GM12892 (cell line): ENCODE results near the gene ACAD10.

Experiments used
- POLR2A ChIP-seq: IDR thresholded peaks from 2 replicates; pipeline ENCODE4 v1.6.1; 2011; ENCODE audit warnings: low read depth, low read length, control low read depth
- POLR2AphosphoS5 ChIP-seq: IDR thresholded peaks from 2 replicates; pipeline ENCODE4 v1.6.1; 2011; ENCODE audit warnings: low read depth, low read length, control low read depth

DNA sequence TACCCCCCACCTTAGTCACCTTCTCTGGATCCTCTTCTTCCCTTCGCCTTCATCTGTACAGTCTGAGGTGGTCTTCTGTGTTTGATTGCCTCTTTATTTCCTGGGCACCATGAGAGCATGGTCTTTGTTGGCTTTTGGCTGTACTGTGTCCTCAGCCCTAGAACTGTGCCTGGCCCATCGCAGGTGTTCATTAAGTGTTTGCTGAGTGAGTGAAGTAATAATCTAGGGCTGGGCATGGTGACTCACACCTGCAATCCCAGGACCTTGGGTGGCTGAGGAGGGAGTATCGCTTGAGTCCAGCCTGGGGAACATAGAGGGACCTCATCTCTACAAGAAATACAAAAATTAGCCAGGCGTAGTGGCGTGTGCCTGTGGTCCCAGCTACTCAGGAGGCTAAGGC is 94.8 kb downstream of the ACAD10 start:
- no peak for TF ChIP-seq POLR2A
- TF ChIP-seq POLR2AphosphoS5: no peak
